Putamen (tissue), 1 donor: ENCODE data around the gene EVC2.
A peak's percentile ranks its signal among the peaks of the same experiment; 100 is the strongest.

Source experiments
- DNase-seq: peaks from one replicate; pipeline ENCODE4 v3.0.0-alpha.2; 2016; ENCODE audit warnings: low spot score

The EVC2 gene

DNA sequence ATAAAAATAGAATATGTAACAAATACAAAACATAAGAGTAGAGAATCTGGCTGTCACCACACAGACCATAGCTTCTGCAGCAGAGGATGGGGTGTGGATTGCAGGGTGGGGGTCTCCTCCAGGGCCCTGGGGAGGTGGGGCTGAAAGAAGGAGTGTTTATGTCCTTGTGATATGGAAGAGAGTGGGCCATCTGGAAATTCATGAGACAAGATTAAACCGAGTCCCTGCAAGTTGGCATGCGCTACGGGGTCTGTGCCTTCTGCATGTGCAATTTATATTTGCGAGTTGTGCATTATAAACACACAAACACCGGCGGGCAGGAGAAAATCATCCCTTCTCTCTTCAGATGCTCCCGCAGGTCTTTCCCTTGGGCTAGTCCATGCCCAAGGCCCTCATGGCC, 145.9 kb downstream of the EVC2 start:
- no peak for DNase-seq

DNA sequence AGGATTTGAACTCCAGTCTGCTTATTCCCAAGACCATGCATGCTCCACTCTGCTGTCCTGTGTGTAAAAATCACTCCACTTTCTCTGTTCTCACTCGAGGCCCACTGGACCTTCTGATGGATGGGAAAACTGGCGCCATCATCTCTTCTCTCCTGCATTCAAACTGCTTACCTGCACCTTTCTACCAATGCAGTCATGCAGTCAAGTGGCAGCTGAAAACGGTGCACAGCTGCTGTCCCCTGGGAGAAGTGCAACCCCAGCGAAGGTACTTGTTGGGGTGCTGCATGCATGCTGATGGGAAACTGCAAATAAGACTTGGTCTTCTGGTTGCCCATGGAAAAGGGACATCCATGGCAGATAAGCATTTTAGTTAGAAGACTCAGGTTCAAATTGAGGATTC, 147.1 kb downstream of the EVC2 start:
- DNase-seq = no peak

DNA sequence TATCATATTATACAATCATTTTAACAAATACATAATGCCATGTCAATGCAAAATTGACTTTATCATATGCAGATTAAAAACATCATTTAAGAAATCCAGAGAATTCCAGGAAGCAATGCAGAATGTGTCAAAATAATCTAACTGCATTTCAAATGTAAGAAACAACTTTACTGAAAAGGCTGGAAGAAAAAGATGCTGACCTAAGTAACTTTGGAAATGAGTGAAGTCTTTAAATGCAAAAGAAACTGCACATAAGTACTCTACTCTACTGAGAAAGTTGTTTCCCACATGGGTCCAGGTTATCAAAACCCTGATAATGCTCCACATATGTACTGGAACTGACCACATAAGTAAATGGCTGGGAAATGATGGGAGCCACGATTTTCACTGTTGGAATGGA, 149.9 kb downstream of the EVC2 start:
- no peak for DNase-seq

DNA sequence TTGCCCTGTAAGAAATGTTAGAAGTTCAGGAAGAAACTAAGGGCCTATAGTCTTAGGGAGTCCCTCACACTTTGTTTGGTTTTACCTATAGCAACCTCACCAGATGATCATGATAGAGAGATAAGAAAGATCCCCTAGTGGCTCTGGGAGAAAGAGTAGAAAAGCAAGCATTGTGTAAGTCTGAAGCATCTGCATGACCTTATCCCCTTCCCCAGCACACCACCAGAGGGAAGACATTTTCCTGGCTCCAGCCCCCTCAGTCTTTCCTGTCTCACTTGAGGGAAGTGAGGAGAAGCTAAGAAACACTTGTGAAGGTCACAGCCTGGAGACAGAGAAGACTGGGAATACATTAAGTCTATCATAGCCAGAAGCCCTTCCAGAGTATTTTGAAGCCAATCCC, 154.0 kb downstream of the EVC2 start:
- no peak for DNase-seq

DNA sequence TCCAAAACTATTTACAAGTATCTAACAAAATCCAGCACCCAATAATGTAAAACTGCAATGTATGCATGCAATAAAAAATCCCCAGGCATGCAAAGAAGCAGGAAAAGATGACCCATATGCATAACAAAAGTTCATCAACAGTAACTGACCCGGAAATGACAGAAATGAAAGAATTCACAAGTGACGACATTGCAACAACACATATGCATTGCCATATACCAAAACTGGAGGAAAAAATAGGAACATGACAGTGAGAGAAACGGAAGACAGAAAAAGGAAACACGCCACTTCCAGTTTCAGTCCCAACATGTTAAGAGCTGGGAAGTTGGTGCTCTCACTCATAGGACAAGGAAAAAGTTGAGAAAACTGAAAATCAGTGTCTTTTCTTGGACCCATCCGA, 154.6 kb downstream of the EVC2 start:
- no peak for DNase-seq

DNA sequence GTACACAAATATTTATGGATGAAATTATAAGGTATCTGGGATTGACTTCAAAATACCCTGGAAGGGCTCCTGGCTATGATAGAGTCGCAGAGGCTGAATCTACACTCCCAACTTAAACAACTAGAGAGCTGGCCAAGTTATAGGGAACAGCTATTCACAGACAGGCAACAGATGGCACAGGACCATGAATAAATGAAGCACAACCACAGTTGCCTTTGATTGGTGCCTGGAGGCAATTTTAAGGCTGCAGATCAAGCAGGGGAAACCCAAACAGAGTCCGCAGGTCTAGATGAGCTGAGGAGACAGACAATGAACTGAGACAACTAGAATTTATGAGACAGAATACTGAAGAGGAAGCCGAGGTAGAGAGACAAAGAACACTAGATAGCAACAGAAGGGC, 155.9 kb downstream of the EVC2 start:
- DNase-seq = no peak

DNA sequence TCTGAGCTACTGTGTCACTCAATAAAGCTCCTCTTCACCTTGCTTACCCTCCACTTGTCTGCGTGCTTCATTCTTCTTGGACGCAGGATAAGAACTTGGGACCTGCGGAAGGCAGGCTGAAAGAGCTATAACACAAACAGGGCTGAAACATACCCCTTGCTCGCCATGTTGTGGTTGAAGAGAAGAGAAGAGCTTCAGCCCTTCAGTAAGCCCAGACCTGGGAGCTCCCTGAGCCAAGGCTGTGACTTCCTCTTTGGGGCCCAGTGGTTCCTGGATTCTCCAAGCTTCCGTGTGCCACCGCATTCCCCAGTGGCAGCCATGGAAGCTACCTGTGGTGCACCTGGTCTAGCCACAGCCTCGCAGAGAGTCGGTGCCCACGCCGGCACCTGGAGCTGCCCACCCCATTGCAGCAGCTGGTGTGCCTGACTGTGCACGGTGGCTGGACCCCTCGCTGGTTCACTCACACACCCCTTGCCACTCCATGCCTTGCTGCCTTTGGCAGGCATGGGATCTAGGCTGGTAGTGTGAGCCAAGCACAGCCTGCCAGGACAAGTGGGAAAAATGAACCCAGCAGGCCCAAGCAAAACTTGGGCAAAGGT, 160.6 kb downstream of the EVC2 start:
- DNase-seq = no peak

DNA sequence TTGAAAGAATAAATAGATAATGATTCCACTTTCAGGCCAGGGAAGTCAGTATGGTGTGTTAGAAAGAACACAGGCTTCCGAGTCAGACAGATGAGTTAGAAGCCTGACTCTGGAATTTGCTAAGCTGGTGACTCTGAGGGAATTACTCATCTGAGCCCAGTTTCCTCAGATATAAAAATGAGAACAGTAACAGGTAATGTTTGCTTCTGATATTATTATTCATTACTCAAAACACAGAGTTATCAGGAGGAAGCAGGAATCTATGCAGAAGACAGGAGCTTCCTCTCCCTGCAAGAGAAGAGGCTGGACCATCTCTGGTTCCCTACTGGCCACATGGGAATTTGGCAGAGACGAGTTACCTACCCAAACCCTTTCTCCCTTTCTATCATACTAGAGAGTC, 163.1 kb downstream of the EVC2 start:
- DNase-seq = no peak

DNA sequence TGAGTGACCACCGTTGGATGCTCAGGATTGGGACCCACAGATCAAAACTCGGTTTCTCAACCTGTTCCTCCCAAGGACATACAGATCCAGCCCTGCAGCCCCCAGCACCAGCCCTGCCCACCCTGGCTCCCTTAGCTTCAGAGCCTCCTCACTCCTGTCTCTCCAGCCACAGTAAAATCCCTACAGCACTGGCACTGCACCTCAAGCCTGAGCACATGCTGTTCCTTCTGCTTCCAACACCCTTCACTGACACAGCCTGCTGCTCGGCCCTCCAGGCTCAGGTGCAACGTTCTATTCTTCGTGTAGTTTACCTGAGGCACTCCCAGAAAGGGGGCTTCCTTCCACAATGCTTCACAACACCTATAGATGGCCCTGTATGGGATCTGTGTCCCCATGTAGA, 163.6 kb downstream of the EVC2 start:
- no peak for DNase-seq

DNA sequence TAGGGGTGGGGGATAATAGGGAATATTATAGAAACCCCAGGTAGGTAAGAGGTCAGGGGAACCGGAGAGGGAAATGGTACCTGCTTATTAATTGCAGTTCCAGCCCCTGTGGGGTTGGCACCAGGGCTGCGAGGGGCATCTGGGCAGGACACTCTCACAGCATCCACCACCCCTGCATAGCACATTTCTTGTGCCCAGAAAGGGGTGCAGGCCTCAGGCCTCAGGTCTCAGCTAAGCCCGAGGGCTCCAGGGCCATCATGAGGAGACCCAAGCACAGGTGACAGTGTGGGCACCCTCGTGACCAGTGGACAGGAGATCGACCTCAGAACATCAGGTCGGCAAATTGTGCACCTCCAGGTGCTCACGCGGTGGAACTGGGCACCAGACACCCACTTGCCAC, 164.7 kb downstream of the EVC2 start:
- no peak for DNase-seq

DNA sequence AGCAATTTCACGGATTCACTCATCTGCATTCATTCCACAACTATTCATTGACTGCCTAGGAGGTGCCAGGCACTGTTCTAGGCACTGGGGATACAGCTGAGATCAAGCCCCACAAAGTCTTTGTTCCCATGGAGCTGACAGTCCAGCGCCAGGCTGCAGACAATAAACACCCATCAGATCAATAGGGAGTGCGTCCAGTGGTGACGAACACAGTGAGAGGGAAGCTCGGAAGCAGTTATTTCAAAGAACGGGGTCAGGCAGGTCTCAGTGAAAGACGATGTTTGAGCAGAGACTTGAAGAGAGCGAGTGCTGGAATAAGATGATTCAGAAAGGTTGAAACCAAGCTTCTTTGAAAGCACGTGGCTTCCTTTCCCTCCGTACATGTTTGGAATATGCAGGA, 167.2 kb downstream of the EVC2 start:
- DNase-seq = no peak

DNA sequence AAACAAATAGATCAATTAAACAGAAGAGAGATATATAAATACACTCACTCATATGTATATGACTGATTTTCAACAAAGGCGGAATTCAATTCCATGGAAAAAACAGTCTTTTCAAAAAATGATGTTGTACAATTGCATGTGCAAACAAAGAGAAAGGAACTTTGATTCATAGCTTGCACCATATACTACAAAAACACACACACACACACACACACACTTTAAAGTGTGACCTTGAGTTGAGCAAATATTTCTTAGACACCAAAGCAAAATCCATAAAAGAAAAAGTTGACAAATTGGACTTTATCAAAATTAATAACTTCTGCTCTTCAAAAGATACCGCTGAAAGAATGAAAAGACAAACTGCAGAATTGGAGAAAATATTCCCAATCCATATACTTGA, 168.8 kb downstream of the EVC2 start:
- DNase-seq = no peak

DNA sequence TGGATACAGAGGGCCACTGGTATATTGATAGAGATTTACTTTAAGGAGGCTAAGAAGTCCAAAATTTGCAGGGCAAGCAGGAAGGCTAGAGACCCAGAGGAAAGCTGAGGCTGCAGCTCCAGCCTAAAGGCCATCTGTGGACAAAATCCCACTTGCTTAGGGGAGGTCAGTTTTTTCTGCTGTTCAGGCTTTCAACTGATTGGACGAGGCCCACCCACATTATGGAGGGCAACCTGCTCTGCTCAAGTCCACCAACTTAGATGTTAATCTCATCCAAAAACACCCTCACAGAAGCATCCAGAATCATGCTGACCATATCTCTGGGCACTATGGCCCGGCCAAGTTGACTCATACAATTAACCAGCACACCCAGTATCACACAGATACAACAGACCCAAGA, 176.3 kb downstream of the EVC2 start:
- DNase-seq = no peak

DNA sequence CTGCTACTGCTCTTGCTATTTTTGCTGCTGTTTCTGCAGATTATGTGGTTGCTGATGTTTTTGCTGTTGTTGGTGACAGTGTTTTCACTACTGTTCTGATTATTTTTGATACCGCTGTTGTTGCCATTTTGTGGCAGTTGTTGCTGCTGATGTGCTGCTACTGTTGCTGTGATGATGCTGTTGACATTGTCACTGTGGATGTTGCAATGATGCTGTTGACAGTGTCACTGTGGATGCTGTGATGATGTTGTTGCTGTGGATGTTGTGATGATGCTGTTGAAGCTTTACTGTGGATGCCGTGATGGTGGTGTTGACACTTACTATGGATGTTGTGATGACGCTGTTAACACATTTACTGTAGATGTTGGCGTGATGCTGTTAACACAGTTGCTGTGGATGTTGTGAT, 180.3 kb downstream of the EVC2 start:
- no peak for DNase-seq

DNA sequence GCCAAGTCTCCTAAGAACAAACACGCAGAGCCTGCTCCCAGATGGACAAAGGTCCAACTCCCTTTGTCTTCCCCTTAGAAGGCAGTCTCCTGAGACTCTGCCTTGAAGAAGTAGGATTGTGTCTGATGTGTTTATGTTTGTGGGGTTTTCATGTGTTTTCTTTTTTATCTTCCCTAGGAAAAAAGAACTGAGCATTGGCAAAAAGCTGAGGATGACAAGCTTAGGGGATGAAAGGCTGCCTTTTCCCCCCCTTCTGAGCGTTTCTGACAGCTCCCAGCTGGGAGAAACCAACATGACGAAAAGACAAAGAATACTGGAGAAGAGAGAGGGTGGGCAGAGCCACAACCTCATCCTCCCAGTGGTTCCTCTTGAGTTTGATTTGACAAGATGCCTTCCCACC, 181.1 kb downstream of the EVC2 start:
- DNase-seq = no peak

DNA sequence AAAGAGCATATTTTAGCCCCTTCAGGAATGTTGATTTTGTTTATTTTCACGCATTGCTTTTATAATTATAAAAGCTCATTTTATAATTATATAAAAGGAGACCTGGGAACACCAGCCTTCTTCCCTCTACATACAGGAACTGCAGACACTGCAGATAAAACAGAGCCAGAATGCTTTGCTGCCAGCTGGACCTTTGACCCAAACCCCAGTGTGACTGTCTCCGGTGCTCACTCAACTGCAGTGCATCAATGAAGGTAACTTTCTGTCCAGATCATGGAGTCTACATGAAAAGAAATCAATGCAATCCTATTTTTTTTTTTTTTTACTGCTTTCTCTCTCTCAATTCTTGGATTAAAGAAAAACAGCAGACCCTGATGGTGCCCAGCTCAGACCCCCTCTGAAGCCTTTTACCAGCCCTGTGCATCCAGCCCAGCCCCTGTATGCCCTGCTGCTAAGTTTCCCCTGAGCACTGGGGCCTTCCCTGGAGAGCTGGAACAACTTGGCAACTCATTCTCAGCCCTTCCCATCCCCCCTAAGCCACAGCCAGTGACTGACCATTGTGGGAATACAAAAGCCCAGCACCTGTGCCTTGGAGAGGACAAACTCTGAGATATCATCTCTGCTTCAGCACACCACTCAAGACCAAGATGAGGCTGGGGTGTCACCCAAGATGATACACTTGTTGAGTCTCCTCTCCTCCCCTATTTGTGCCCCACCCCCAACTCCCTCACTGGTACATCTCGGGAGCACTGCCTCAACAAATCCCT, 182.1 kb downstream of the EVC2 start:
- no peak for DNase-seq

DNA sequence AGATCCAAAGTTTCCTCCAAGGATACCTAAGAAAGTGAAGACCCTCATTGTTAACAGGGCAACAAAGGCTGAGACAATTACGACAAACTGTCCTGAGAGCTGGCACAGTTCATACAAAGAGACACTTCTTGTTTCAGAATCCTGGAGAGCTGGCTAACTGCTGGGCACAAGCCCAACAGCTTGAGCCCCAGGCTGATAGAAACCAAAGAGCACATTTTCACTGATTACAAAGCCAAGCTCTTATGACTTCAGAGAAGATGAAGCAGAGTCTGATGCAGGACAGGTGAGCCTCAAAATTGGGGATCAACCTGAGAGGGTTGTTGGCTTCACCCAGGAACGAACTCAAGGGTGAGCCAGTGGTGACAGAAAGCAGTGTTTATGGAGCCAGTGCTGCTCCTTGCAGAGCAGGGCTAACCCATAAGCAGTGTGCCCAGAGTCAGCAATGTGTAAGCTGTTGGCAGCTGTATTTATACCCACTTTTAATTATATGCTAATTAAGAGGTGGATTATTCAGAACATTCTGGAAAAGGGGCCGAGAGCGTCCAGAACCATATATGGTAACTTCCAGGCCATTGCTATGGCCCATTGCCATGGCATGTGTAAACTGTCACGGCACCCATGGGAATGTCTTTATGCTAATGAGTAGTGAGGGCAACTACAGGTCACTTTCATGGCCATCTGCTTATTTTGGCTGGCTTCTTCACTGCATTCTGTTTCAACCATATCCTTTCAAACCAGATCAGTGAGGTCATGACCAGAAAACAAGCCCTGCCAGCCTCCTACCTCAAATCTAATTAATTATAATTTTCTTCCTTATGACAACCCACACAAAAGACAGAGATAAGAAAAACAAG, 183.7 kb downstream of the EVC2 start:
- DNase-seq = peak; percentile 2

DNA sequence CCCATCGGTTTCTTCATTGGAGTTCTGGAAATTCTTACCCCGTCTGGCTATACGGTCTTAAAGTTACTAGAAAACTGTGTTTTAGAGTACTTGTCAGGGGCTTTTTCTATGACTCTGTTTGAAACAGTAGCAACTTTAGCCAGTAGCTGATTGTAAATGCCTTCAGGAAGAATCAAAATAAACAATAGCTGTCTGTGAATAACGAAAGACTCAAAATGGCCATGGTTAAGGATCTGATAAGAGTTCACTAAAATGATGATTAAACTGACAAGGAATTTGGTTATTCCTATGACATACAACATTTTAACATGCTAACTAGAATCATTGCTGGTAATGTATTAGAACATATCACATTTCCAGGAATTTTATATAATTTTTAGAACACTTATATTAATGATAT, 191.0 kb downstream of the EVC2 start:
- no peak for DNase-seq

DNA sequence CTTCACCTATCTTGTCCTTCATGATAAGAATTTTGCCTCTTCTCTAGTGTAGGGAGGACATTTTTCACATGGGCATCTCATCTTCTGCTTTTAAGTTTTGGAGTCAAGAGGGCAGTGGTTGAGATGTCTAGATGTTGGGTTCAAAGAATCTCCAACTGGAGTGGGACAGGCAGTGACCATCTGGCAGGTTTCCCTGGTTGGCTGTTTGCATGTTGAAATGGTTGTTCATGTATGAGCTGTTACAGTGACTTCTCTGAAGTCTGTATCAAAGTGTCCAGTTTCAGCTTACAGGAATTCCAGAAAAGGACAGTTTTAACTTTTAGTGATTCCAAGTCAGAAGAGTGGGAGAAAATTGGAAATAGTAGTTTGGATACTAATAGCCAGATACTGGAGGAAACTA, 192.7 kb downstream of the EVC2 start:
- DNase-seq = no peak
